BE2C (cell line): ENCODE data around the gene GPX1.

Experiments used
- DNase-seq: peaks from one replicate; pipeline ENCODE4 v3.0.0-alpha.2; 2020
- H3K27me3 ChIP-seq: fragments of 250-450 bp; sonication (Bioruptor Pico); 2 replicates; pipeline ENCODE4 v1.5.1; 2020; ENCODE audit warnings: mild to moderate bottlenecking
- H3K36me3 ChIP-seq: fragments of 250-450 bp; sonication (Bioruptor Pico); 2 replicates; pipeline ENCODE4 v1.5.1; 2020; ENCODE audit warnings: mild to moderate bottlenecking
- H3K4me1 ChIP-seq: fragments of 250-450 bp; sonication (Bioruptor Pico); 2 replicates; pipeline ENCODE4 v1.5.1; 2020
- H3K4me3 ChIP-seq: 2 replicates; pipeline ENCODE4 v1.5.1; 2011; ENCODE audit warnings: low read depth, low read length
- H3K9me3 ChIP-seq: fragments of 250-450 bp; sonication (Bioruptor Pico); 2 replicates; pipeline ENCODE4 v1.5.1; 2020
- TF ChIP-seq, protein P1 (sequence below): IDR thresholded peaks from 2 replicates; pipeline ENCODE4 v1.5.1; 2012; ENCODE audit warnings: mild to moderate bottlenecking, low read depth, low read length

Gene GPX1

DNA sequence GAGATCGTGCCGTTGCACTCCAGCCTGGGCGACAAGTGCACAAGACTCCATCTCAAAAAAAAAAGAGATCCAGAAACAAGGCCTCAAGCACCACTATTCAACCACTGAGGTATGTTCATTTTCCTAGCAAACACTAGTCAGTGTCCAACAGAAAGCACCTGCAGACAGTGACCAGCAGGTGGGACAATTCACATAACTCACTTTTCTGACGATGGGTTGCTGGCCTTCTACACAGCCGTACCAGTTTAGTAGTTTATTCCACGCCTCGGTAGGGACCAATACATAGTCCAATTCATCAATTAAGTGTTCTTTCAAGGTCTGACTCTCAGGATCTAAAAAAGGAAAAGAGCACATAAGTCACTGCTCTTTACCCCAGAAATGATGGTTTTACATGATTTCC is 30.7 kb downstream of the GPX1 start:
- H3K4me1 ChIP-seq, result no peaks in the 10 kb centered on the region
- H3K9me3 ChIP-seq, result no peaks in the 10 kb centered on the region
- H3K27me3 ChIP-seq, result no peaks in the 10 kb centered on the region
- no peak for DNase-seq
- no peak overlapping the region for H3K4me3 ChIP-seq
- peaks cover 5% of the 10 kb centered on the region; the same call in 1 of the 2 replicates for H3K36me3 ChIP-seq
- TF ChIP-seq, protein P1, sequence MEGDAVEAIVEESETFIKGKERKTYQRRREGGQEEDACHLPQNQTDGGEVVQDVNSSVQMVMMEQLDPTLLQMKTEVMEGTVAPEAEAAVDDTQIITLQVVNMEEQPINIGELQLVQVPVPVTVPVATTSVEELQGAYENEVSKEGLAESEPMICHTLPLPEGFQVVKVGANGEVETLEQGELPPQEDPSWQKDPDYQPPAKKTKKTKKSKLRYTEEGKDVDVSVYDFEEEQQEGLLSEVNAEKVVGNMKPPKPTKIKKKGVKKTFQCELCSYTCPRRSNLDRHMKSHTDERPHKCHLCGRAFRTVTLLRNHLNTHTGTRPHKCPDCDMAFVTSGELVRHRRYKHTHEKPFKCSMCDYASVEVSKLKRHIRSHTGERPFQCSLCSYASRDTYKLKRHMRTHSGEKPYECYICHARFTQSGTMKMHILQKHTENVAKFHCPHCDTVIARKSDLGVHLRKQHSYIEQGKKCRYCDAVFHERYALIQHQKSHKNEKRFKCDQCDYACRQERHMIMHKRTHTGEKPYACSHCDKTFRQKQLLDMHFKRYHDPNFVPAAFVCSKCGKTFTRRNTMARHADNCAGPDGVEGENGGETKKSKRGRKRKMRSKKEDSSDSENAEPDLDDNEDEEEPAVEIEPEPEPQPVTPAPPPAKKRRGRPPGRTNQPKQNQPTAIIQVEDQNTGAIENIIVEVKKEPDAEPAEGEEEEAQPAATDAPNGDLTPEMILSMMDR, result peak; percentile 34

DNA sequence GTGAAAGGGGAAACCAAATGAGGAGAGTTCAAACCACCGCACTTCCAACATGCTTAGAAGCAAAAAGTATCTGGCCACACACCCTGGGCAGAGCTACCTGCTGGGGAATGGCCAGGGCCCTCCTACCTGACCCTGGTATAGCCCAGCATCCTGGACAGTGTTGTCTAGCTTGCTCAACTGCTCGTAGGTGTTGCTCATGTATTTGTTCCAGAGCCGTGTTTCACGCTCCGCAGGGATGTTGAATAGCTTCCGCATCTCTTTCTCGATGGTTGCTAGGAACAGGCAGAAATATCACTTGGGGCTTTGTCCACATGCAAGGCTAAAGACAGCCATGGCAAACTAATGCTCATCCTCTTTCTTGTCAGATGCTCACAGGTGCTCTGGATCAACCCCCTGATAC is 33.4 kb downstream of the GPX1 start:
- Histone ChIP-seq H3K36me3 (peaks cover 8% of the 10 kb centered on the region; the same call in 1 of the 2 replicates), H3K4me3 (no peak overlapping the region), H3K27me3 (no peaks in the 10 kb centered on the region), H3K9me3 (no peaks in the 10 kb centered on the region), H3K4me1 (no peaks in the 10 kb centered on the region)
- no peak for DNase-seq
- TF ChIP-seq, protein P1, result no peak

DNA sequence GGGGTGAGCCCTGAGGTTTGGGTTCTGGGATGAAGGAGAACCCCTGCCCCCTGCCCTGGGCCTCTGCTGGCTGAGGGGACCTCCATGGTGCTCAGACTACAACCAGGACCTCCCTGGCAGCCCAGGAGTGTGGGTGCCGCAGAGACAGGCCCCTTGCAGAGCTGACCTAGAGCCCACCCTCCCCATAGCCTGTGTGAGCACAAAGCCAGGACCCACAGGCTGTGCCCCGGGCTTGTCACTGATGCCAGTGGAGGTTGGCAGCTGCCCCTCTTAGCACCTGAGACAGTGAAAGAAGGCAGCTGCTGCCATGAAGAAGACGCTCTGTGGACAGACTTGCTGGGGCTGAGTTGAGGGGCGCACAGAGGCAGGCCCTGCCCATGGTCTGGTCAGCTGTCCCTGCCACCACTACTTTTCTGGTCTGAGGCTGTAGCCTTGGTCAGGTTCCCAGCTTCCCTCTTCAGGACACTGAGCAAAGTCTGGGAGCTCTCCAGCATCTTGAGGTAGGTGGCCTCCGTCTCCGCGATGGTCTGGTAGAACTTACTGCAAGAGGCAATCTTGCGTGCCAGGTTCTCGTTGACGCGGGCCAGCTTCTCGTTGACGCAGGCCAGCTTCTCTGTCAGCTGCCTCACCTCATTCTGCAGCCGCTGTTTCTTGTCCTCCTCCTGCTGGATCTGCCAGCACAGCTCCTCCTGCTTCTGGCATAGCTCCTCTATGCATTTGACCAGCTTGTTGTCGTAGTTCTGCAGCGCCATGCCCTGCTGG is 41.3 kb downstream of the GPX1 start:
- H3K9me3 ChIP-seq, result no peaks in the 10 kb centered on the region
- H3K4me1 ChIP-seq, result no peaks in the 10 kb centered on the region
- no peak overlapping the region for H3K4me3 ChIP-seq
- no peaks in the 10 kb centered on the region for H3K36me3 ChIP-seq
- no peaks in the 10 kb centered on the region for H3K27me3 ChIP-seq
- TF ChIP-seq, protein P1, result no peak
- DNase-seq, result no peak

DNA sequence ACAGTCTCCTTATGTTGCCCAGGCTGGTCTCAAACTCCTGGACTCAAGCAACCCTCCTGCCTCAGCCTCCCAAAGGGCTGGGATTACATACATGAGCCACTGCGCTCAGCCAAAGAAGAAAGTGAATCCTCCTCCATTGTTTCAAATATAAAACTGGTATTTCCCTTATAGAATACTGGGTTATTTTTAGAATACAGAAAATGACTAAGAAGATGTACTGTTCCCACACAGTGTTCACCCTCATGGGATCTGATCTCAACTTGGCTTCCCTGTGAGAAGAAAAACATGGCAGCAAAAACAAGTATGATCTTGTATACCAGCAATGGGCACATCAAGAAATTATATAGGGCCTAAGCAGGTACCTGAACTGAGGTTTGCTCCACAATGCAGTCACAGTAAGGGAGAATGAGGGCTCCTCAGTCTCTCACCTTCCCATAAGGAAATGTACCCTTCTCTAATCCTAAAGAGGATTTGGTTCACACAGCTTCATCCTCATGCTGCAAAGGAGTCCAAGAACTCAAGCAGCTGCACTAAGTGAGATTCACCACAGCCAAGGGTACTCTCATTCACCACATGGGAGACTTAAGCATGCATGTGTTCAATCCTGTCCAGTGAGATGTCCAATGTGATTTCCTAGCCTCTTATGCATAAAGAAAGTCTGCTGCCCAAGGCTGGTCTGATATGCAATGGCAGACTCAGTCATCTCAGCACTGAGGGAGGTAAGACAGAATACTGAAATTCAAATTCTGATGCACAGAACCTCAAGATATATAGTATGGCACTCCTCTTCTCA is 44.1 kb downstream of the GPX1 start:
- H3K9me3 ChIP-seq, result no peaks in the 10 kb centered on the region
- TF ChIP-seq, protein P1, result no peak
- H3K4me3 ChIP-seq, result no peak overlapping the region
- no peak for DNase-seq
- H3K4me1 ChIP-seq, result no peaks in the 10 kb centered on the region
- H3K36me3 ChIP-seq, result no peaks in the 10 kb centered on the region
- no peaks in the 10 kb centered on the region for H3K27me3 ChIP-seq

DNA sequence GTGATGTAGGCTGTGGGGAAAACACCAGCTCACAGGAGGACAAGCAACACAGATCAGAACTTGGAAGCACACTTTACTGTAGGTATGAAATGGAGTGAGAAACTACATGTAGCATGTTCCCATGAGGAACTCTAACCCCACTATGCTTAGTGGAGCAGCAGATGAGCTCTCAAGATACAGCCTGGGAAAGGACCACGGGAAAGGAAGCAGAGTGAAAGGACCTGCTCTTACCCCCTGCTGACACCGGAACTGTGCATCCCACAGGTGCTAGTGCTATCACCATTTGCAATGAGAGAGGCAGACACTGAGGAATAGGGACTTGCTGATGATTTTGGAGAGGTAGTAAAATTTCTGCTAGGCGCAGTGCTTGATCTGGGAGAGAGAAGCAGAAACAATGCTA is 46.9 kb downstream of the GPX1 start:
- Histone ChIP-seq H3K4me3 (no peak overlapping the region), H3K36me3 (no peaks in the 10 kb centered on the region), H3K9me3 (no peaks in the 10 kb centered on the region), H3K4me1 (no peaks in the 10 kb centered on the region), H3K27me3 (no peaks in the 10 kb centered on the region)
- TF ChIP-seq, protein P1, result no peak
- DNase-seq, result no peak

DNA sequence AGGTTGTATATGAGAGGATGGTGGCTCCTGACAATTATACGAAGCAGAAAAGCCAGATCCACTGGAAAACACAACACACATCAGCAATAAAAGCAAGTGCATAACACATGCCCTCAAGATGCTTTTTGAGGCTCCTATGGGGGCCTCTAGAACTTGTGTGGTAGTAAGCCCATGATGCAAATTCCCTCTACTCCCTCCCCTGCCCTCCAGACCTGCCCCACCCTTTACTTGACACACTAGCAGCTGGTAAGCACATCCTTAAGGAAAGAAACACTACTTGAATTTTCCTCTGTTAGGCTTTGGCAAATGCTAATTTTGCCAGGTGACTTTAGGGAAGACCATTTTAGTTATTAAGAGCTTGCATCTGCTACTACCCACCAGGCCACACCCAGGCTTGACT is 47.5 kb downstream of the GPX1 start:
- Histone ChIP-seq H3K4me3 (no peak overlapping the region), H3K36me3 (no peaks in the 10 kb centered on the region), H3K9me3 (no peaks in the 10 kb centered on the region), H3K27me3 (no peaks in the 10 kb centered on the region), H3K4me1 (no peaks in the 10 kb centered on the region)
- TF ChIP-seq, protein P1, result no peak
- no peak for DNase-seq
